Erythroblast (primary cell): Measurements from ENCODE around the gene ZNF618.

ENCODE experiments used
- GATA1 ChIP-seq: IDR thresholded peaks from 2 replicates; pipeline ENCODE4 v1.6.1; 2011; ENCODE audit warnings: low read depth, mild to moderate bottlenecking, control low read depth, low read length, moderate library complexity
- POLR2A ChIP-seq: IDR thresholded peaks from 2 replicates; pipeline ENCODE4 v1.6.1; 2011; ENCODE audit warnings: mild to moderate bottlenecking, low read length

GRCh38 chr9:113941056-113941455 lies 64.9 kb downstream of the ZNF618 start:
- no peak for TF ChIP-seq POLR2A
- TF ChIP-seq GATA1: no peak
